GM12872 (cell line): Measurements from ENCODE around the gene ARMC5.

ENCODE experiments used
- TF ChIP-seq, protein P1 (sequence below): IDR thresholded peaks from 3 replicates; pipeline ENCODE4 v1.5.1; 2011; ENCODE audit warnings: low read depth, mild to moderate bottlenecking, low read length, moderate library complexity; ENCODE audit not compliant: insufficient read depth

The ARMC5 gene

DNA sequence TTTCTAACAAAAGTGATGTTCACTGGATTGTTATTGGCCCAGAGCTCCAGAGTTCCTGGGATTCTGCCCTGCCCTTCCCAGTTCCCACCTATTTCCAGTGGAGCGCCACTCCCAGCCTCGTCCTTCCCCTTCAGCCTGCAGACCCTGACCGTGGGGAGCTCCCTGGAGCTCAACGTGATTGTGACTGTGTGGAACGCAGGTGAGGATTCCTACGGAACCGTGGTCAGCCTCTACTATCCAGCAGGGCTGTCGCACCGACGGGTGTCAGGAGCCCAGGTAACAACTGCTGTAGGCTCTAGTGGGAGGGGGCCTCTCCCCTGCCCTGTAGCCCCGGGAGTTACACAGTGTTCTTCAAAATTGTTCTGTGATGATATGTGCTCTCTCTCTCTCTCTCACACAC lies 42.9 kb upstream of the ARMC5 start:
- TF ChIP-seq, protein P1, sequence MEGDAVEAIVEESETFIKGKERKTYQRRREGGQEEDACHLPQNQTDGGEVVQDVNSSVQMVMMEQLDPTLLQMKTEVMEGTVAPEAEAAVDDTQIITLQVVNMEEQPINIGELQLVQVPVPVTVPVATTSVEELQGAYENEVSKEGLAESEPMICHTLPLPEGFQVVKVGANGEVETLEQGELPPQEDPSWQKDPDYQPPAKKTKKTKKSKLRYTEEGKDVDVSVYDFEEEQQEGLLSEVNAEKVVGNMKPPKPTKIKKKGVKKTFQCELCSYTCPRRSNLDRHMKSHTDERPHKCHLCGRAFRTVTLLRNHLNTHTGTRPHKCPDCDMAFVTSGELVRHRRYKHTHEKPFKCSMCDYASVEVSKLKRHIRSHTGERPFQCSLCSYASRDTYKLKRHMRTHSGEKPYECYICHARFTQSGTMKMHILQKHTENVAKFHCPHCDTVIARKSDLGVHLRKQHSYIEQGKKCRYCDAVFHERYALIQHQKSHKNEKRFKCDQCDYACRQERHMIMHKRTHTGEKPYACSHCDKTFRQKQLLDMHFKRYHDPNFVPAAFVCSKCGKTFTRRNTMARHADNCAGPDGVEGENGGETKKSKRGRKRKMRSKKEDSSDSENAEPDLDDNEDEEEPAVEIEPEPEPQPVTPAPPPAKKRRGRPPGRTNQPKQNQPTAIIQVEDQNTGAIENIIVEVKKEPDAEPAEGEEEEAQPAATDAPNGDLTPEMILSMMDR, result no peak

- TF ChIP-seq, protein P1, result no peak
Observed at GRCh38 chr16:31417916-31418315, 41.4 kb upstream of the ARMC5 start.

GRCh38 chr16:31420037-31420436 lies 39.3 kb upstream of the ARMC5 start:
- TF ChIP-seq, protein P1, result no peak

DNA sequence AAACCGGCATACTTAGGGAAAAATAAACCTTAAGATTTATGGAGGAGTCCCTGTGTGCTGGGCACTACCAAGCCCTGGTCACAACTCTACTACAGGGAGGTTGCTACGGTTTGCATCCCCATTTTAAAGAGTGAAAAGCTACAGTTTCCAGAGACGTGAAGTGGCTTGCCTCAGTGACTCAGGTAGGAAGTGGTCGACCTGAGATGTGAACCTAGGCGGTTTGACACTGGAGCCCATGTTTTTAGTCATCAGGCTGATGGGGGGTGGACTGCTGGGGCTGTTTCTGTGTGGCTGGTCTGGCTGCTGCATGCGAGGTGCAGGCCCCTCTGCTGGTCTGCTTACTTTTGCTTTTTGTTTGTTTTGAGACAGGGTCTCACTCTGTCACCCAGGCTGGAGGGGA lies 37.7 kb upstream of the ARMC5 start:
- TF ChIP-seq, protein P1, result no peak

GRCh38 chr16:31423241-31423640 lies 36.1 kb upstream of the ARMC5 start:
- TF ChIP-seq, protein P1, result no peak

GRCh38 chr16:31423801-31424200 lies 35.5 kb upstream of the ARMC5 start:
- TF ChIP-seq, protein P1, result no peak

DNA sequence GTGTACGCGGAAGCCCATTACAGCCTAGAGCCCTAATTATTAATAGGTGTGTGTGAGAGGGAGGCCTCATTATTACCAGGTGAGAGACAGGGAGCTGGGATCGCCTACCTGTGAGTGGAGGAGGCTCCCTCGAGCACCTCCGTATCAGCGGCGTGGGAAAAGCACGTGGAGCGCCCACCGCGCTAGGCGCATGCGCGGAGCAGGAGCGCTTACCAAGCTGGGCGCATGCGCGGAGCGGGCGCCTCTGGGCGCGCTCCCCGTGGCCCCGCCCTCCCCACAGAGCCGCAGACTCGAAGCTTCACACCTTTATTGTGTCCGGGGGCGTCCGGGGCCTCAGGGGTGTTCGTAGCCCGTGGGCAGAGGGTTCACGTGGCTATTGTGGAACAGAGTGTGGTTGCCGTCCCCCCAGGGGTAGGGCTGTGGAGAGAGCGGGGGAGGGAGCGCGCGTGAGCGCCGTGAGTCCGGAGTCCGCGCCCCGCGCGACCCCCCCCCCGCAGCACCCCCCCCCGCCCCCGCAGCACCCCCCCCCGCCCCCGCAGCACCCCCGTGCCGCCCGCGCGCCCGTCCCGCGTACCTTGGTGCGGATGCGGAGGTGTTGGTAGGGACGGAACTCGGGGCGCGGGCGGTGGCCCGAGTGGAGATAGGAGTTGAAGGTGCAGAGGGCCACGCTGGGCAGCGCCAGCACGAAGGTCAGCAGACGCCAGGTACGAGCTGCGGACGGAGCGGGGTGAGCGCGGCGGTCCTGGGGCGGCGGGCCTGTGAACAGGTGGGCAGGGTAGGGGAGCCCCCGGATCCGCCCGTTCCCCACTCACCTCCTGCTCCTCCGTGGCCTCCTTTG lies 31.6 kb upstream of the ARMC5 start:
- TF ChIP-seq, protein P1, result no peak
